Measurements from ENCODE around the gene CDH15. TPM values are rescaled to one million over a fixed set of nuclear protein-coding genes. Genes with fewer than 3 reads are reported as not detected.

Gene CDH15
- total RNA-seq, 3 donors from 2014 or later = not detected

DNA sequence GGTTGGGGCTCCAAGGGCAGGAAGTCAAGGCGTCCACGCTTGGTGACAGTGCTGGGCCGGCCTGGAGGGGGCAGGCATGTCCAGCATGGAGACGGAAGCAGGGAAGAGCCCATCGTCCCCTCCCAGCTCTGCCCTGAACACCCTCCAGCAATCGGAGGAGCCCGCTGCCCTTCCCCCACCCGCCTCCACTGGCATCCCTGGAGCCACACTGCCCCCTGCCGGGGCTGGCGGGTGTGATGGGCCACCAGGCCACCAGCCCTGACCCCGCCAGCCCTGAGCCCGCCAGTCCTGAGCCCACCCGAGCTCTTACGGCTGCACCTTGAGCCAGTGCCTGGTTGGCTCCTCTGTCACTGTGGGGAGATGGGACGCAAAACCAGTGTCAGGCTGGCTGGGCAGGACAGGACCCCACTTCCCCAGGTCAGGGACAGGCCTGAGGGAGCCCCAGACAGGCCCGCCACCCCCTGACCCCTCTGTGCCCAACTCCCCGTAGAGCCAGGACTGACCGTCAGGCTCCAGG is 4.1 kb upstream of the CDH15 start:
- H3K27ac ChIP-seq = no peak overlapping the region
- no peaks in the 10 kb centered on the region for H3K36me3 ChIP-seq
- no peak for TF ChIP-seq POLR2AphosphoS5 (IDR thresholded peaks at IDR 0.05)
- TF ChIP-seq, protein P1, sequence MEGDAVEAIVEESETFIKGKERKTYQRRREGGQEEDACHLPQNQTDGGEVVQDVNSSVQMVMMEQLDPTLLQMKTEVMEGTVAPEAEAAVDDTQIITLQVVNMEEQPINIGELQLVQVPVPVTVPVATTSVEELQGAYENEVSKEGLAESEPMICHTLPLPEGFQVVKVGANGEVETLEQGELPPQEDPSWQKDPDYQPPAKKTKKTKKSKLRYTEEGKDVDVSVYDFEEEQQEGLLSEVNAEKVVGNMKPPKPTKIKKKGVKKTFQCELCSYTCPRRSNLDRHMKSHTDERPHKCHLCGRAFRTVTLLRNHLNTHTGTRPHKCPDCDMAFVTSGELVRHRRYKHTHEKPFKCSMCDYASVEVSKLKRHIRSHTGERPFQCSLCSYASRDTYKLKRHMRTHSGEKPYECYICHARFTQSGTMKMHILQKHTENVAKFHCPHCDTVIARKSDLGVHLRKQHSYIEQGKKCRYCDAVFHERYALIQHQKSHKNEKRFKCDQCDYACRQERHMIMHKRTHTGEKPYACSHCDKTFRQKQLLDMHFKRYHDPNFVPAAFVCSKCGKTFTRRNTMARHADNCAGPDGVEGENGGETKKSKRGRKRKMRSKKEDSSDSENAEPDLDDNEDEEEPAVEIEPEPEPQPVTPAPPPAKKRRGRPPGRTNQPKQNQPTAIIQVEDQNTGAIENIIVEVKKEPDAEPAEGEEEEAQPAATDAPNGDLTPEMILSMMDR (IDR thresholded peaks at IDR 0.05) = peak in 2 of 3 donors; percentile 85 to 87
- H3K4me1 ChIP-seq = peaks cover 0 to 10% of the 10 kb centered on the region in 2 donors
- intact Hi-C loops (cut with DNase I; ENCODE audit: low total_unique reads) = no loop called here
- peak overlapping the region in 1 of 3 donors; percentile 31 for H3K4me3 ChIP-seq
- H3K9me3 ChIP-seq = no peaks in the 10 kb centered on the region
- peaks cover 4 to 40% of the 10 kb centered on the region in 2 donors for H3K27me3 ChIP-seq
- peak; percentile 64 to 82 for DNase-seq (ENCODE audit: low spot score in 2 of 2)

DNA sequence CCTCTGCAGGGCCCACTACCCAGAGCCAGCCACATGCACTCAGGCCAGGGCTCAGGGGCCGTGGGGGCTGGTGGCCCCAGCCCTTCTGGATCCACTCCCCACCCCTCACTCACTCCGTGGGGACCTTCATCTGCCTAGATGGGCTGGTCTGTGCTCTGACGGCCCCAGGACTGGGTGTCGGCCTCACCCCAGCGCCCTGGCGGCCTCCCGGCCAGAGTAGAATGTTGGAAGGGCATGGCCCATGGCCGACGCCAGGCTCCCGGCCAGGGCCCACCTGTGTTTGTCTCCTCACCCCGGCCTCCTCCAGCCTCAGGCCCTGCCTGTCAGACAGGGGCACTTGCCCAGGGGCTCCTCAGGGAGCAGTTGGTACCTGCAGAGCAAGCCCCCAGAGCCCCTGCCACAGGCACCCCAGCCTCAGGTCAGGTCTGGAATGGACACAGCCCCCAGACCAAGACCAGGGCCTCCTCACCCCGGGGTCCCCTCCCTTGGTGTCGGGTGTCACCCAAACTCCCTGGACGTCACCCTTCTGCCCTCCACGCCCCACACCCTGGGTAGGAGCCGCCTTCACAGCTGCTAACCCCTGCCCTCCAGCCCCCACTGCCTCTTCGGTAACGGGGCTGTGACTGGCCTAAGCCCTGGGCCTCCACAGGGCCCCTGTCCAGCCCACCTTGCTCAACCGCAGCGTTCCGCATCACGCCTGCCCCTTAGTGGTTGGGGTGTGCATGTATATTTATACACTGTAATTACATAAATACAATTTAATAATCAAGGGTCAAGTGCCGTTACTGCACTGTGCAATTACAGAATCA is 3.0 kb upstream of the CDH15 start:
- no peak overlapping the region for H3K4me3 ChIP-seq
- DNase-seq (ENCODE audit: low spot score in 2 of 2) = no peak
- TF ChIP-seq, protein P1 (IDR thresholded peaks at IDR 0.05) = no peak
- no peak for TF ChIP-seq POLR2AphosphoS5 (IDR thresholded peaks at IDR 0.05)
- no peak for TF ChIP-seq POLR2A (IDR thresholded peaks at IDR 0.05)
- peaks cover 4 to 32% of the 10 kb centered on the region in 2 donors for H3K27me3 ChIP-seq
- H3K9me3 ChIP-seq = no peaks in the 10 kb centered on the region
- no peaks in the 10 kb centered on the region for H3K36me3 ChIP-seq
- H3K27ac ChIP-seq = no peak overlapping the region
- intact Hi-C loops (cut with DNase I; ENCODE audit: low total_unique reads) = no loop called here
- peaks cover 0 to 10% of the 10 kb centered on the region in 2 donors for H3K4me1 ChIP-seq

DNA sequence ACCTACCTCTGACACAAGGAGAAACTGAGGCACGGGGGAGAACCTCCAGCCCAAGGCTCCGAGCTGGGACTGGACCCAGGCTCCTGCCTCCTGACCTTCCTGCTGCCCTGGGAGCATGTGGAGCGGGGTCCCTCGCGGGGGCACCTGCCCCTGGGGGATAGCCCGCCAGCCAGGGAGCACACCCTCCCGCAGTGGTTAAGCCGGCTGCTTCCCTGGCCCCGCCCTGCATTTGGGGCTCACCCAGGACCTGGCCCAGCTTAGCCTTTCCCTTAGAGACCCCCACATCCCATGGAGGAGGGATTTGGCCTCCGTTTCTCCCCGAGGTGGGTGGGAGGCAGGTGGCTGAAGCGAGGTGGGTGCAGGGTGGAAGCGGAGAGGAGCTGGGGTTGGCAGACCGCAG is 1.8 kb upstream of the CDH15 start:
- DNase-seq (ENCODE audit: low spot score in 2 of 2) = no peak
- Histone ChIP-seq H3K4me3 (no peak overlapping the region), H3K36me3 (no peaks in the 10 kb centered on the region), H3K27ac (no peak overlapping the region), H3K9me3 (no peaks in the 10 kb centered on the region), H3K27me3 (peaks cover 4 to 32% of the 10 kb centered on the region in 2 donors), H3K4me1 (peaks cover 0 to 13% of the 10 kb centered on the region in 2 donors)
- TF ChIP-seq POLR2AphosphoS5 (IDR thresholded peaks at IDR 0.05) = no peak
- TF ChIP-seq POLR2A (IDR thresholded peaks at IDR 0.05) = no peak
- TF ChIP-seq, protein P1 (IDR thresholded peaks at IDR 0.05) = no peak
- intact Hi-C loops (cut with DNase I; ENCODE audit: low total_unique reads) = loop anchor here (10.0 kb wide), 1 partner anchor 455 kb away; no protein-coding TSS in a partner anchor

DNA sequence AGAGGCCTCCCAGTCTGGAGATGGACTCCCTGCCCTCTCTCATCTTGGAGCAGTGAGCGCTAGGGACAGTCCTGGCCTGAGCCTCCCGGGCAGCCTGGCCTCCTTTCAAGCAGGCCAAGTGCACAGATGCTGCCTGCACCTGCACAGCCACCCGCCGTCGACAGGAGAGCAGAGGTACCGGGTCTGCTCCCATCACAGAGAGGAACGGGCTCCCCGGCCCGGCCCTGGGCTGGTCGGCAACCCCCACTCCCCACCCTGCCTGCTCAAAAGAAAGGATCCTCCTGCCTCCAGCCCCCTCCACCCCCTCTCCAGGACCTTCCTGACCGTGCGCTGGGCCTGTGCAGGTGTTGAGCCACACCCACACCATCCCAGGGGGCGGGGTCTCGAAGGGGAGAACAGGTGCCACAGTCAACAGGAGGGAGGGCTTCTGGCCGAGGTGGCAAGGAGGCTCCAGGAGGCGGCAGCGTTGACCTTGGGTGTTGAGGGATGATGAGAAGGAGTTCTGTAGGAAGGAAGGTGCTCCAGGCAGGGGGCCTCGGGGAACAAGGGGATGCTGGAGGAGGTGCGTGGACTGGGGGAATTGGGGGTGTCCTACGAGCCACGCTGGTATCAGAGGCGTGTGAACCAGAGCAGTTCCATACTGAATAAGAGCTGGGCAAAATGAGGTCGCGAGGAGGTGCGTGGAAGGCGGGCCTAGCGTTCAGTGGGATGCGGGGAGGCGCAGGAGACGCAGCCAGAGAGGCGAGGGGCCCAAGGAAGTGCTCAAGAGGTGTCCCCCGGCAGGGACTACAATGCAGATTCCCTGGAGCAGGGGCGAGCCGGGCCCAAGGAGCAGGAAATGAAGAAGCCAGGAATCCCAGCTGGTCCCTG is 967 bp upstream of the CDH15 start:
- peaks cover 0 to 21% of the 10 kb centered on the region in 2 donors for H3K4me1 ChIP-seq
- H3K4me3 ChIP-seq = peak overlapping the region in 2 of 3 donors; percentile 44 to 64

More for the DNA sequence above, 967 bp upstream of the CDH15 start:
- TF ChIP-seq POLR2AphosphoS5 (IDR thresholded peaks at IDR 0.05) = no peak
- TF ChIP-seq, protein P1 (IDR thresholded peaks at IDR 0.05) = no peak
- TF ChIP-seq POLR2A (IDR thresholded peaks at IDR 0.05) = no peak
- H3K27me3 ChIP-seq = peaks cover 4 to 32% of the 10 kb centered on the region in 2 donors
- no peak for DNase-seq (ENCODE audit: low spot score in 2 of 2)
- no peaks in the 10 kb centered on the region for H3K36me3 ChIP-seq
- no peaks in the 10 kb centered on the region for H3K9me3 ChIP-seq
- intact Hi-C loops (cut with DNase I; ENCODE audit: low total_unique reads) = loop anchor here (10.0 kb wide), 1 partner anchor 454 kb away; no protein-coding TSS in a partner anchor
- no peak overlapping the region for H3K27ac ChIP-seq
